ENCODE data around the gene TRPT1.

- no peak for TF ChIP-seq GATA3 (IDR thresholded peaks at IDR 0.05; ENCODE audit: low read depth, low read length)
- TF ChIP-seq GATA2 (IDR thresholded peaks at IDR 0.05; ENCODE audit: low read depth, low read length), result no peak
Measured at GRCh38 chr11:64261556-64262080, 35.6 kb upstream of the TRPT1 start.

Data from SH-SY5Y (cell line).